CD14-positive monocyte (primary cell): ENCODE results near the gene WDR81. TPM values are rescaled to one million over a fixed set of nuclear protein-coding genes. Genes with fewer than 3 reads are reported as not detected.

Source experiments
- DNase-seq, 3 donors: peaks; one replicate each; pipeline ENCODE4 v3.0.0-alpha.2; 2011 to 2022
- H2AFZ ChIP-seq: 2 replicates; pipeline ENCODE4 v1.6.0; 2012; ENCODE audit warnings: mild to moderate bottlenecking, low read depth, low read length, inconsistent platforms; ENCODE audit not compliant: insufficient read depth, poor library complexity, severe bottlenecking
- H3K27ac ChIP-seq, 2 donors: 1 replicate in 1 of 2; 2 replicates in 1 of 2; pipeline ENCODE4 v1.5.1; 2012 to 2013; ENCODE audit warnings: low read length in 2 of 2, control low read depth in 1 of 2, inconsistent platforms in 1 of 2, low read depth in 1 of 2, mild to moderate bottlenecking in 1 of 2
- H3K27me3 ChIP-seq, 2 donors: one replicate each; pipeline versions ENCODE4 v1.6.0 to v1.6.1; 2011 to 2013; ENCODE audit warnings: low read length in 2 of 2; ENCODE audit not compliant: control insufficient read depth in 2 of 2, insufficient read depth in 2 of 2
- H3K36me3 ChIP-seq, 2 donors: replicated peaks in 1 of 2; 1 replicate in 1 of 2; 2 replicates in 1 of 2; pipeline versions ENCODE4 v1.5.1 to v1.6.1; 2012 to 2013; ENCODE audit warnings: low read length in 2 of 2, control low read depth in 1 of 2, inconsistent platforms in 1 of 2, mild to moderate bottlenecking in 1 of 2; ENCODE audit not compliant: insufficient read depth in 2 of 2, control insufficient read depth in 1 of 2
- H3K4me1 ChIP-seq, 2 donors: 1 replicate in 1 of 2; 2 replicates in 1 of 2; pipeline versions ENCODE4 v1.5.1 to v1.6.1; 2012 to 2013; ENCODE audit warnings: low read length in 2 of 2, control low read depth in 1 of 2, inconsistent platforms in 1 of 2, mild to moderate bottlenecking in 1 of 2, moderate library complexity in 1 of 2; ENCODE audit not compliant: insufficient read depth in 2 of 2, control insufficient read depth in 1 of 2
- H3K4me2 ChIP-seq: replicated peaks from 2 replicates; pipeline ENCODE3; 2012; ENCODE audit warnings: low read length, moderate library complexity, mild to moderate bottlenecking; ENCODE audit not compliant: poor library complexity, severe bottlenecking; ENCODE audit errors: extremely low read depth
- H3K4me3 ChIP-seq, 3 experiments: fragments of 200-600 bp in 1 of 3; sonication (generic) in 1 of 3; replicated peaks in 1 of 3; 1 replicate in 2 of 3; 2 replicates in 1 of 3; pipeline ENCODE4 v1.5.1; 2011 to 2013; ENCODE audit warnings: low read length in 3 of 3, mild to moderate bottlenecking in 3 of 3, control low read depth in 2 of 3, low read depth in 2 of 3, inconsistent platforms in 1 of 3, moderate library complexity in 1 of 3
- H3K79me2 ChIP-seq: 2 replicates; pipeline ENCODE4 v1.6.0; 2012; ENCODE audit warnings: mild to moderate bottlenecking, control low read depth, inconsistent platforms, low read length, moderate library complexity; ENCODE audit not compliant: insufficient read depth
- H3K9ac ChIP-seq: 2 replicates; pipeline ENCODE4 v1.6.0; 2017; ENCODE audit warnings: low read length, mild to moderate bottlenecking; ENCODE audit not compliant: insufficient read depth, poor library complexity, severe bottlenecking
- H3K9me3 ChIP-seq, 2 donors: replicated peaks in 1 of 2; 1 replicate in 1 of 2; 2 replicates in 1 of 2; pipeline versions ENCODE4 v1.5.1 to v1.6.1; 2012 to 2013; ENCODE audit warnings: low read length in 2 of 2, control low read depth in 1 of 2; ENCODE audit not compliant: control insufficient read depth in 1 of 2, insufficient read depth in 1 of 2
- H4K20me1 ChIP-seq: 2 replicates; pipeline ENCODE4 v1.6.0; 2012; ENCODE audit warnings: mild to moderate bottlenecking, low read length, control low read depth, moderate library complexity; ENCODE audit not compliant: insufficient read depth
- H3K27ac Mint-ChIP-seq, 7 donors: one replicate each; pipeline ENCODE4 v1.8.0; 2020; ENCODE audit warnings: mild to moderate bottlenecking in 7 of 7, mixed read lengths in 7 of 7, moderate library complexity in 6 of 7, inconsistent platforms in 2 of 7
- H3K27me3 Mint-ChIP-seq, 3 donors: one replicate each; pipeline ENCODE4 v1.8.0; 2021 to 2022; ENCODE audit warnings: low read depth in 3 of 3, mild to moderate bottlenecking in 3 of 3, mixed read lengths in 3 of 3, moderate library complexity in 3 of 3, inconsistent platforms in 1 of 3
- H3K36me3 Mint-ChIP-seq, 2 donors: one replicate each; pipeline ENCODE4 v1.8.0; 2020; ENCODE audit warnings: mixed read lengths in 2 of 2, inconsistent platforms in 1 of 2, mild to moderate bottlenecking in 1 of 2
- H3K4me1 Mint-ChIP-seq: one replicate; pipeline ENCODE4 v1.8.0; 2020; ENCODE audit warnings: mild to moderate bottlenecking, mixed read lengths
- H3K4me3 Mint-ChIP-seq, 2 donors: one replicate each; pipeline ENCODE4 v1.8.0; 2020; ENCODE audit warnings: mild to moderate bottlenecking in 2 of 2, mixed read lengths in 2 of 2, moderate library complexity in 1 of 2
- H3K9me3 Mint-ChIP-seq, 7 donors: one replicate each; pipeline ENCODE4 v1.8.0; 2020 to 2022; ENCODE audit warnings: mixed read lengths in 7 of 7, mild to moderate bottlenecking in 6 of 7, moderate library complexity in 6 of 7, inconsistent platforms in 2 of 7
- WGBS: methylation state at CpG from one replicate; pipeline ENCODE4 v1.1.5; 2013; ENCODE audit warnings: missing lambda C conversion rate; ENCODE audit not compliant: insufficient coverage; 5-methylcytosine and 5-hydroxymethylcytosine counted together
- intact Hi-C, 2 donors: fragments of 100-400 bp; cut with micrococcal nuclease; formaldehyde crosslinking; loops; one replicate each; pipeline versions ENCODE4 v1.15.0 to v1.15.1; 2023
- polyA plus RNA-seq, 3 donors: library from polyadenylated mRNA; depleted of rRNA in 1 of 3; unstranded in 2 of 3; stranded (reverse) in 1 of 3; fragments of 300-500 nt in 2 of 3; fragments of >200 nt in 1 of 3; fragmentation: Illumina TruSeq in 2 of 3; gene quantifications; 1 replicate in 2 of 3; 2 replicates in 1 of 3; pipeline ENCODE4 v1.2.3, GENCODE V29; 2012 to 2021
- TF ChIP-seq, protein P1 (sequence below): fragments of 200-600 bp; IDR thresholded peaks from one replicate; pipeline ENCODE4 v1.8.0; 2022; ENCODE audit warnings: antibody characterized with exemption, mild to moderate bottlenecking

The WDR81 gene
- polyA plus RNA-seq, 3 donors = 6.2 to 45.4 (median 8.8) TPM

DNA sequence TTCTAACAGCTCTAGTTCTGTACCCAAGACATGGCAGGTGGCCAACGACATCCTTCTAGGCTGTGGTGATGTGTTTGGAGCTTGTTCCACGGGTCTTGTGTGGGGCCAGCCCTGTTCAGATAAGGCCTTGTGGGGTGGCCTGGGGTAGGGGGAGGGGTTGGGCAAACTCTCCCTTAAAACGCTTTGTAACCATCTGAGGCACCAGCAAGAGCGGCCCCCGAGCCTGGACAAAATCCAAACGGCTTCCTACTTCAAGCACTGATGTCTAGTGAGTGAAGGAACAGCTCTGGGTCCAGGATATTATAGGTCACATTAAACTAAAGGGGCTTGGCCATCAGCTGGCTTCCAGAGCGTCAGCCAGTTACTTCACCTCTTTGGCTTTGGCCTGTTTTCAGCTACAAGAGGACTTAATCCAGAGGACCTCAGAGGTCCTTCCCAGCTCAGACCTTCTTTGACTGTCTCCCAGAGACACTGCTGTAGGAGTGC, 49.2 kb downstream of the WDR81 start:
- Histone ChIP-seq H3K9ac (no peak overlapping the region), H3K4me1 (peaks cover 13 to 14% of the 10 kb centered on the region in 2 donors), H3K4me2 (no peak overlapping the region), H2AFZ (no peak overlapping the region), H3K27me3 (no peaks in the 10 kb centered on the region), H4K20me1 (no peaks in the 10 kb centered on the region), H3K36me3 (peaks cover 16 to 27% of the 10 kb centered on the region in 2 donors), H3K4me3 (no peak overlapping the region), H3K27ac (no peak overlapping the region), H3K79me2 (no peaks in the 10 kb centered on the region), H3K9me3 (no peaks in the 10 kb centered on the region)
- TF ChIP-seq, protein P1, sequence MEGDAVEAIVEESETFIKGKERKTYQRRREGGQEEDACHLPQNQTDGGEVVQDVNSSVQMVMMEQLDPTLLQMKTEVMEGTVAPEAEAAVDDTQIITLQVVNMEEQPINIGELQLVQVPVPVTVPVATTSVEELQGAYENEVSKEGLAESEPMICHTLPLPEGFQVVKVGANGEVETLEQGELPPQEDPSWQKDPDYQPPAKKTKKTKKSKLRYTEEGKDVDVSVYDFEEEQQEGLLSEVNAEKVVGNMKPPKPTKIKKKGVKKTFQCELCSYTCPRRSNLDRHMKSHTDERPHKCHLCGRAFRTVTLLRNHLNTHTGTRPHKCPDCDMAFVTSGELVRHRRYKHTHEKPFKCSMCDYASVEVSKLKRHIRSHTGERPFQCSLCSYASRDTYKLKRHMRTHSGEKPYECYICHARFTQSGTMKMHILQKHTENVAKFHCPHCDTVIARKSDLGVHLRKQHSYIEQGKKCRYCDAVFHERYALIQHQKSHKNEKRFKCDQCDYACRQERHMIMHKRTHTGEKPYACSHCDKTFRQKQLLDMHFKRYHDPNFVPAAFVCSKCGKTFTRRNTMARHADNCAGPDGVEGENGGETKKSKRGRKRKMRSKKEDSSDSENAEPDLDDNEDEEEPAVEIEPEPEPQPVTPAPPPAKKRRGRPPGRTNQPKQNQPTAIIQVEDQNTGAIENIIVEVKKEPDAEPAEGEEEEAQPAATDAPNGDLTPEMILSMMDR = no peak
- Mint-ChIP-seq H3K27ac (peak overlapping the region in 1 of 7 donors; percentile 46), H3K4me3 (no peak overlapping the region), H3K27me3 (peaks cover 0 to 6% (median 2%) of the 10 kb centered on the region in 3 donors), H3K4me1 (peaks cover 13% of the 10 kb centered on the region), H3K36me3 (peaks cover 26 to 33% of the 10 kb centered on the region in 2 donors), H3K9me3 (no peaks in the 10 kb centered on the region)
- DNase-seq = no peak
- intact Hi-C loops = loop anchor here in 1 of 2 donors (5.0 kb wide), 1 partner anchor 41 kb away; no protein-coding TSS in a partner anchor
- WGBS = 80% methylated on average over 4 of the region's 7 CpGs

DNA sequence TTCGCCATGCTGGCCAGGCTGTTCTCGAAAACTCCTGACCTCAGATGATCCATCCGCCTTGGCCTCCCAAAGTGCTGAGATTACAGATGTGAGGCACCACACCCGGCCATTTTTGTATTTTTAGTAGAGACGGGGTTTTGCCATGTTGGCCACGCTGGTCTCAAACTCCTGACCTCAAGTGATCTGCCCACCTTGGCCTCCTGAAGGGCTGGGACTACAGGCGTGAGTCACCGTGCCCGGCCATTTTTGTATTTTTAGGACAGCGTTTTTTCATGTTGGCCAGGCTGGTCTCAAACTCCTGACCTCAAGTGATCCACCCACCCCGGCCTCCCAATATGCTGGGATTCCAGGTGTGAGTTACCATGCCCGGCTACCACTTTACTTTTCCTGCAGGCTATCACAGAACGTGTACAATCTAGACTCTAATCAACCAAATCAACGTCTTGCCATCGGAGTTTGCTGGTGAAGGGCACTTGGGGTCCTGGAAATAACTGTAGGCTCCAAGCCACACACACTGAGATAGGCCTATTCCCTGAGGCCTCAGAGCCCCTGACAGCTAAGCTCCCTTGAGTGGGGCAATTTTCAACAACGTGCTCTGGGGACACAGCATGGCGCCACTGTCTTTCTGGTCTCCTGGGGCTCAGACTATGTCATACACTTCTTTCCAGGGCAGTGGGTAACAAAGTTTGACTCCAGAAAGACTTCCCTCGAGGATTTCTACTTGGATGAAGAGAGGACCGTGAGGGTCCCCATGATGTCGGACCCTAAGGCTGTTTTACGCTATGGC, 50.1 kb downstream of the WDR81 start:
- Histone ChIP-seq H3K36me3 (peaks cover 16 to 30% of the 10 kb centered on the region in 2 donors), H3K4me2 (no peak overlapping the region), H3K4me1 (peaks cover 13 to 14% of the 10 kb centered on the region in 2 donors), H3K79me2 (no peaks in the 10 kb centered on the region), H3K27me3 (no peaks in the 10 kb centered on the region), H2AFZ (no peak overlapping the region), H3K9me3 (no peaks in the 10 kb centered on the region), H3K4me3 (no peak overlapping the region), H4K20me1 (no peaks in the 10 kb centered on the region), H3K9ac (no peak overlapping the region), H3K27ac (no peak overlapping the region)
- intact Hi-C loops = loop anchor here in 1 of 2 donors (5.0 kb wide), 1 partner anchor 42 kb away; no protein-coding TSS in a partner anchor
- DNase-seq = no peak
- peak overlapping the region in 3 of 7 donors; percentile 16 to 64 (median 46) for H3K27ac Mint-ChIP-seq
- 98% methylated on average over 21 of the region's 21 CpGs for WGBS
- TF ChIP-seq, protein P1 = no peak
- H3K9me3 Mint-ChIP-seq = no peaks in the 10 kb centered on the region
- peaks cover 13% of the 10 kb centered on the region for H3K4me1 Mint-ChIP-seq
- H3K4me3 Mint-ChIP-seq = no peak overlapping the region
- H3K27me3 Mint-ChIP-seq = peaks cover 0 to 6% (median 2%) of the 10 kb centered on the region in 3 donors
- H3K36me3 Mint-ChIP-seq = peaks cover 30 to 40% of the 10 kb centered on the region in 2 donors
